Stimulated activated CD8-positive, alpha-beta memory T cell treated with anti-CD3 and anti-CD28 coated beads, Interleukin-4, amount 100 ng/mL, for 1 hour (primary cell): ENCODE data around the gene LAMA3.
A peak's percentile ranks its signal among the peaks of the same experiment; 100 is the strongest.

ENCODE experiments used
- DNase-seq, 2 donors: peaks; one replicate each; pipeline ENCODE4 v3.0.0-alpha.2; 2020; ENCODE audit warnings: low read depth in 2 of 2, low spot score in 1 of 2

The LAMA3 gene

DNA sequence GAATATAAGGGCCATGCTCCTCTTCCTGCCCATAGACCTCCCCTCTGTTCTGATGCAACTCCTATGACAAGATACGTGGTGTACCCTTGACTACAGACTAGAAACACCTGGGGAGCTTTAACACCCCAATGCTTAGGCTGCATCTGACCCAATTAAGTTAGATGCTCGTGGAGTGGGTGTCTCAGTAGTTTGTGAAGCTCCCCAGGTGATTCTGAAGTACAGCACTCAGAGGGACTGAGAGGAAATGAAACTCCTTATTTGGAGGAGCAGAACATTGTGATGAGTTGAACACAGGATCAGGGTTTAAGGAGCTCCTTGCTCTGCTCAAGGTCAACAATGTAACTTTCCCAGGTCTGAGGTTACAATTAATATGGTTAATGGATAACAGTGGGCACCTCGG is 245.0 kb downstream of the LAMA3 start:
- no peak for DNase-seq

DNA sequence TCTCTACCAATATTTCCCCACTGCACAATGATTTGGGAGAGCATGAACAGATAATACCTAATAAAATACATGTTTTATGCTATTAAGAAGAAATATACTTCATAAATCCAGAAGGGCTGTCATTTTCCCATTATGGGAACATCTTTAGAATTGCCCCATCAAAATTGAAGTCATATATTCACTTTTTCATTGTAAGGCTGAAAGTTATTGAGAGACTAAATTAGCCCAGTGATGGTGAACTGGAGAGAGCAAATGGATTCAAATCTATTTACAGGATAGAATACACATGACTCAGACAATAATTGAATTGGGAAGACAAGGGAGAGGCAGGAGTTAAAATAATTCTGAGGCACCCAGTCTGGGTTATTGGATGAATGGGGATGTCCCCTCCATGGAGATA is 245.6 kb downstream of the LAMA3 start:
- DNase-seq = no peak

DNA sequence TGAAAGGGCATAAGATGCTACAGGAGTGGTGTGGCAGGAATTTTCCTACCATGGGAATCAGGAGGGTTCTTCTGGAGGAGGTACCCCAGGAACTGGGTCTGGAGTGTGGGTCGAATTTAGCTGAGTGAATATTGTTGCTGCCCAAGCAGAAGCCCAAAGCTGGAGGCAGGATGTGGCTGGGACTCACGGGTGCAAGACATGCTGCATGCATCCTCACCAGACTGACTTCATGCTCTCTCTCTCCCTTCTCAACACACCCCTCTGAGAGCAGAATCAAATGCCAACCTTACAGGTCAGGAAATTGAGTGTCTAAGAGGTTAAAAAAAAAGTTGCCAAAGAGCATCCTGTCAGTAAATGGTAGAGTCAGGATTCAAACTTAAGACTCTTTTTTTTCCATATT is 246.6 kb downstream of the LAMA3 start:
- no peak for DNase-seq

DNA sequence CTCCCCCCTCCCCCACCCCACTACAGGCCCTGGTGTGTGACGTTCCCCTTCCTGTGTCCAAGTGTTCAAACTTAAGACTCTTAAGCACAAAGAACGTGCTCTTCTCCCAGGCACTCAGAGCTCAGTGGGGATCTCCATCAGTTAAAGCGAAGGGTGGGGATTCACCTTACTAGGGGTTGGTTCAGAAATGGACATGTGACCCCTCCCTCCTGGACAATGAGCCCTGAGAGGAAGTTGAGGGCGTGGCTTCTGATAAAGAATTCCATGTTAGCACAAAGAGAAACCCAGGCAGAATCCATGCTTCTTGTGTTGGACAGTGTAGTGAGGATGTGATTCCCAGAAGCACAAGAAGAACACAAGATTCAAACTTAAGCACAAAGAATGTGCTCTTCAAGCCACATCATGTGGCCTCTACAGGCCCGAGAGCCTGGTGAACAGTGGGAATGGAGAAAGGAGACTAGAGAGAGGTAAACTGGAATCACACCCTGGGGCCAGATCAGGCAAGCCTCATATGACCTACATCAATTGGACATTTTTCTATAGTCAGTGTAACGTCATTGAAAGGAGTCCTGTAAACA is 247.2 kb downstream of the LAMA3 start:
- DNase-seq = no peak

DNA sequence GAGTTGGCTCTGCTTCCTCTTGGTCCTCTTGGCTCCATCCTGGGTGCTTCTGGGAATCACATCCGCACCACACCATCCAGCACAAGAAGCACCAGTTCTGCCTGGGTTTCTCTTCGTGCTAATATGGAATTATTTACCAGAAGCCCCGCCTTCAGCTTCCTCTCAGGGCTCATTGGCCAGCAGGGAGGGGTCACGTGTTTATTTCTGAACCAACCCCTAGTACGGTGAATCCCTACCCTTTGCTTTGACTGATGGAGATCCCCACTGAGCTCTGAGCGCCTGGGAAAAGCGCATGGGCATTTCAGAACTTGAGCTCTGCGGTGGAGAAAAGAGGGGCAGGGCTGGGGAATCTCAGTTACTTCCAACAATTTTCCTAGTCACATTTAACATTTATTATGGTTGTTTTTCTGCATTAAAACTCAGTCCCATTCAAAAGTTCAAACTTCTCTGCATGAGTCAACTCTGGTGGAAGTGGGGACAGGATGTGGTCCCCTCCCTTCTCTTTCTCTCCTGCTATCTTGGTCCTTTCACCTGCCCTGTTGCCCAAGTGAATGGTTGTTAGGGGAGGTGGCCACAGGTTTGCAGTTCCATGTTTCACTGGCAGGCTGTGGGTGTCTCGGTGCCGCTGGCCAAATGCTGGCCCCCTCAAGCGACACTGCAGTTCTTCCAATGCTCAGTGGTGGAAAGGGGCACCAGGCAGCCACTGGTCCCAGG is 248.9 kb downstream of the LAMA3 start:
- DNase-seq = no peak

DNA sequence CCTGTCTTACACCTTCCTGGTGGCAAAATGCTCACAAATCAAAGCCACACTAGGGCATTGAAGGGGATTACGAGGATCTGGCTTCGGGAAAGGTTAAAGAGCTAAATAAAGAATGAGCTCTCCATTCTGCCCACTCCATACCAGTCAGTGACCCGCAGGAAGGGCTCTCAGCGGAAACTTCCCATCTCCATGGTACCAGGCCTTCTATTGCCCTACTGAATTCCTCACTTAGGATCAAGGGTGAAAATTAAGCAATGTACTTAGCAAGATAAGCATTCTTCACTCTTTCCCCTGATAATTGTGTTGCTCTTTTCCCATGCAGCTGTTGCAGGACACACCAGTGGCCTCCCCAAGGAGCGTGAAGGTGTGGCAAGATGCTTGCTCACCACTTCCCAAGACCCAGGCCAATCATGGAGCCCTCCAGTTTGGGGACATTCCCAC is 249.7 kb downstream of the LAMA3 start:
- no peak for DNase-seq

DNA sequence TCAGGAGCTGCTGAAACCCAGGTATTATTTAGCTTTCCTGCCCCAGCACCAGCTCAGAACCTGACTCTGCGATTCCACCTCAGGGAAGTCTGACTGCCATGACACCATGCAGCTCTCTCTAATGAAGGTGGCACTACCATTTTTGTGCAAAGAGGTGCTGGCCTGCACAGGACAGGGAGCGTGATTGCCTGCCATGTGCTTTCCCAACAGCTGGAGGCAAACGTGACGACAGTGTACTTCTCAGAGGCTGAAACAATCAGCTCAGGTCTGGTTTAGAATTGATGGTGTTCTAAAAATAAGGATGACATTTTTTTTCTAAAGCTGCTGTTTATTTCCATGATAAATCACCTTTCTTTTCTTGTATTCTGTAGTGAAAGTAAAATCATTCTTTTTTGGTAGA is 250.1 kb downstream of the LAMA3 start:
- no peak for DNase-seq

DNA sequence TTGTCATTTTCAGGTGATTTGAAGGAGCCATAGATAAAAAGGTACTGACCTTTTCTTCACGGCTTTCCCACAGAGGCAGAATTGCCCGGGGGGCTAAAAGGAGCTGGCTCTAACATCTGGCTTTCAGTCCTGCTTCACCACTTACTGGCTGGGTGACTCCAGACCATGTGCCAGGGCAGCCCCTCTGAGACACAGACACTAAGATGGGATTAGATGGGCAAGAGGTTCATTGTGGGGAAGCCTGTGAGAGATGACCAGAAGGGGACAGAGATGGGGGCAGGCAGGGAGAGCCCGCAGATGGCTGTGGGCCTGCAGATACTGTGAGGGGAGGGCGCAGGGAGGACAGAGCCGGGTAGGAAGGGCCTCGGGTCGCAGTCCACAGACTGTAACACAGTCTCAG is 250.6 kb downstream of the LAMA3 start:
- DNase-seq = no peak

DNA sequence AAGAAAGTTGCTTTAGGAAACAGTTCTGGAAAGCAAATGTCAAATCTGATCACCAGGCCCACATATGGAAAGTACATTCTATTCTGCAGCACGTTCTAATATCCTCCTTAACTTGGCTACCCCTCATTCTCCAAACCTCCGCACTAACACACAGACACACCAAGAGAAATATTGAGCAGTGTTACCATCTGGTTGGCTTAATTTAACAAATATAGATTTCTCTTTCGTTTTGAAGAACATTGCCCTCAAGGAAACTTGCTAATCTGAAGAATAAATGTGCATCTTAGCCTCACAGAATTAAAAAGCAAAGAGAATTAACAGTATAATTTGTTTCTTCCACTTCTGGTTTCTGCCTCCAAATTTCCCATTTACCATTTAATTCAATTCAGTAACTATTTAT is 252.5 kb downstream of the LAMA3 start:
- no peak for DNase-seq

DNA sequence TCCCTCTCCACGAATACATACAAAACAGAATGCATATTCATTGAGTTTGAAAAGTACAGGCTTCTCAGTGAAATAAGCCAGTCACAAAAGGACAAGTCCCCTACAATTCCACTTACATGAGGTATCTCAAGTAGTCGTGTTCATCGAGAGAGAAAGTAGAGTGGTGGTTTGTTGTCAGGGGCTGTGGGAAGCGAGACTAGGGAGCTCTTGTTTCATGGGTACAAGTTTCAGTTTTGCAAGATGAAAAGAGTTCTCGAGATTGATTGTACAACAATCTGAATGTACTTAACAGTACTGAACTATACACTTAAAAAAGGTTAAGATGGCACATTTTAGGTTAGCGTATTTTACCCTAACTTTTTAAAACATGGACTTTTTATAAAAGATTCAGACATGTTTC is 253.9 kb downstream of the LAMA3 start:
- DNase-seq = no peak

DNA sequence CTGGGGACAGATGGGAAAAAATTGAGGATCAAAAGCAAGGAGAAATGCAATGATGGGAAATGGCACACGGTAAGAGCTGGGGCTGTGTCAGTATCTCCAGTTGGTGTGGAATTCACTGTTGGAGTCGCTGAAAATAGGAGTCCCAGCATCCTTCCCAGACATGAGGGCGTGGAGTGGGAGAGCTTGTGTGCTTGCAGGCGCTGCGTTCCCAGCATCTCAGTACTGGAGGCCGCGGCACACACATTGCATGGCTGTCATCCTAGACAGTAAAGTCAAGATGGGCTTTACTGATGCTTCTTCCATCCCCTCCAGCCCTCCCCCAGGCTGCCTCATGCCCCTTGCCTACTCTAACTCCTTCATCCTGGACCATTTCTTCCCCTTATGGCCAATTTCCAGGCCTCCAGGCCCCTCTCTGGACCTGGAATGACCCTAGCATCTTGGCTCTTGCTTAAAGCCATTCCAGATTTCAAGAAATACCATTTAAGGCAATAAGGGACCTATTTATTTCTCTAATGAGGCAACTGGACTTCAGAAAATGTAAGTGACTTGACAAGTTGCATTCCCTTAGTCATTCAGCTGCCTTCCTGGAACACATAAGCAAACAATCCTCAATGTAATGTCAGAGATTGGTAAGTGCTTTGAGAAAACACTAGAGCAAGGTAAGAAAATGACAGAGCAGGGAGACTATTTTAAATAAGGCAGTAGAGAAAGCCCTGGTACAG is 254.8 kb downstream of the LAMA3 start:
- DNase-seq = no peak

DNA sequence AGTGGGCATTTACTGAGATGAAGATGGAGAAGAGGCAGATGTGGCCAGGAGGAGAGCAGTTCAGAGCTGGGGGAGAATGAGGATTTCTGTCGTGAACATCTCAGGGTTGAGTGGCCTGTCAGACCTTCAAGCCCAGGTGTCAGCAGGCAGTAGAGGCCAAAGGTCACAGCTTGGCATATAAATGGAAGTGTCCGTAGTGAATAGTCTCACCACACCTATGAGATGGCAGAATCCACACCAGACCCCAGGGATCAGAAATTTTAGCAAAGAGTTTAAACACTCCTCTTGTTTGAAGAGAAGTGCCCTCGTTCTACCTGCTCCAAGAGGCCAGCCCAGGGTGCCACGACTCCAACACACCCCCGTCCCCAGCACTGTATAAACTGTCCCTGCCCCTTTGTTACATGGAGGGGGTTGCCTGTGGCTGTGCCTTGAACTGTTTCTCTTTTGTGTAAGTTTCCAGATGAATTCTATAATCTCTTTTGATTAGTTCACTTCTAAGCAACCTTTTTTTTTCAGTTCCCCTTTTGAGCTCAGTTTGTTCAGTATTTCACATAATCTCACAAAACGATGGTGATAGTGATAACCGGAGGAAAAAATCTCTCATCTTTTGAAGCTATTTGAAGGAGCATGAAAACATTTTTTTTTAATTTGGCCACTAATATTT is 256.3 kb downstream of the LAMA3 start:
- DNase-seq = no peak

DNA sequence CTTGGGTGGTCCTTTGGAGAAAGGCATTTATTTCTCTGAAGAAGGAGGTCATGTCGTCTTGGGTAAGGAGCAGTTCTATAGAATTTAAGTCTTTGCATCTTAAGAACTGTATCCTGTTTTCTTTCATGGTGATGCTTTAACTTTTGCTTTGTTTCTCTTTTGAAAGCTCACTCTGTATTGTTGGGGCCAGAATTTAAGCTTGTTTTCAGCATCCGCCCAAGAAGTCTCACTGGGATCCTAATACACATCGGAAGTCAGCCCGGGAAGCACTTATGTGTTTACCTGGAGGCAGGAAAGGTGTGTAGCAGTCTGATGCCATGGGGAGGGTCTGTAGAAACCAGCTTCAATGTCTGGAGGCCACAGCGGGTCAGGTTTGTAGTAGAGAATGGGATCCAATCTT is 260.6 kb downstream of the LAMA3 start:
- DNase-seq = no peak

DNA sequence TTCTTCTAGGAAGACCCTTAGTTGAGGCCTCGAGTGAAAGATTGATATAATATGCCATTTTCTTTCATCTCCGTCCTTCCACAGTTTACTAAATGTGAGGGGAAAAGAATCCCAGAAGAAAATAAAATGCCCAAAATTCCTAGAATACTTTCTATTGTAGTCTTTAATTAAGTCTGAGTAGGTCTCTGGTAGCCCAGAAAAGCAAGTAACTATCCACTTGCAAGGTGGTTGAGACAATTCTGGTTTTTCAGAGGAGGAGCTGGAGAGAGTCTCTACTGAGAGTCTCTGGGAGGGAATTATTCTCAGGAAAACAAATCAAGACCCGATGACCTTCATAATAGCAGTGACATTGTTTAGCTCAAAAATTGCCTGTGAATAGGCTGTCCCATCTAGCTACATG is 261.4 kb downstream of the LAMA3 start:
- DNase-seq = no peak

DNA sequence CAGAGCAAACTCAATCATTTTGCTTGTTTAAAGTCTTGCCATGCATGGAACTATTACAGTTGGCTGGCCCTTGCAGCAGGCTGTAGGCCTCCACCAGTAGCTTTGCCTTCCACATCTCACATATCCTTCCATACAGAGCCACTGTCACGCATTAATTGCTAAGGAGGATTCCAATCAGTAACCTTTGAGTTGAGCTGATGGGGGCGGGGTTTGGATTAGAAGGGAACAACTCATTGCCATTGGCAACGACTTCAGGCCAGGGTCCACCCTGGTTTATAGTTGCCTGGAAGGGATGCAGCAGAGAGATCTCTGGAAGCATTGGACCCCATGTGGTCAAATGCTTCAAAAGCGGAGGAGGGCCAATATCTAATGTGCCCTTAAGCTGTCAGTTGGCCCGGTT is 262.0 kb downstream of the LAMA3 start:
- DNase-seq = no peak

DNA sequence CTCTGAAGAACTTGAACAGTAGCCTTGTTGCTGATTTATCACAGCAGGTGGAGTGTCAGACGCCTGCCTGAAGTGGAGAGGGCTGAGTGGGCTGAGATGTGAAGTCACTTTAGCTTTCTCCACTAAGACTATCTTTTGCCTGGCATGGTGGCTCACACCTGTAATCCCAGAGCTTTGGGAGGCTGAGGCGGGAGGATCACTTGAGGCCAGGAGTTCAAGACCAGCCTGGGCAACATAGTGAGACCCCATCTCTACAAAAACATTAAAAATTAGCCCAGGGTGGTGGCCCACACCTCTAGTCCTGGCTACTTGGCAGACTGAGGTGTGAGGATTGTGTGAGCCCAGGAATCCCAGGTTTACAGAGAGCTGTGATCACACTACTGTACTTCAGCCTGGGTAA is 264.7 kb downstream of the LAMA3 start:
- DNase-seq = no peak

DNA sequence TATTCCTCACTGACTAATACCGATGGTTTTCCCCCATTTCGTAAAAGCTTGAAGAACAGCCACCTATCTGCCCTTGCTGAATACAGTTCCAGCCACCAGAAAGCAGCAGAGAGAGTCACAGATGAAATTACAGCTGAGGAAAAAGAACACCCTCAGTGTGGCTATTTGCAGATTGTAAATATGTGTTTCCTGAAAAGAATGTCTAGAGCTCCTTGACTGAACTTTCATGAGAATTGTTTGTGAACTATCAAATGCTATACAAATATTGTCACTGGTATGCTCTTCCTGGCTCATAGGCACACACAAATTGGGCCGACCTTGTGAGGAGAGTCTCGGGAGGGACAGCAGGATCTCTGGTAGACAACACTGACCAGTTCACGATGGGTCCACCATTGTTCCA is 267.2 kb downstream of the LAMA3 start:
- no peak for DNase-seq

DNA sequence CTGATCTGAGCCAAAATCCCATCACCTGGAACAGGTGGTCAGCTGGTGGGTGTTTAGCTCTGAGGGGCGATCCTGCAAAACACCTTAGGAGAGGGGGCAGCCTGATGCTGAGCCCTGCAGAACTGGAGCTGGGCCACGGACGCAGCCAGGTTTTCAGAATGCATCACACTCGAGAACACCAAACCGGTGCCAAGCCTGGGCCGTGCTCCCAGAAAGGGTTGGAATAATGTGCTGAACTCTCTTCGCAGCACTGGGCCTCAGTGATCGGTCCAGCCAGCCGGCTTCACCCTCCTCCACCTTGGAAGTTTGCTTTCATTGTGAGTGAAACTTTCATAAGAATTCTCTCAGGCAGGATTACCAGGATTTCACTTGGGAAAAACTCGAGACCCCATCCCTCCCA is 268.8 kb downstream of the LAMA3 start:
- no peak for DNase-seq

DNA sequence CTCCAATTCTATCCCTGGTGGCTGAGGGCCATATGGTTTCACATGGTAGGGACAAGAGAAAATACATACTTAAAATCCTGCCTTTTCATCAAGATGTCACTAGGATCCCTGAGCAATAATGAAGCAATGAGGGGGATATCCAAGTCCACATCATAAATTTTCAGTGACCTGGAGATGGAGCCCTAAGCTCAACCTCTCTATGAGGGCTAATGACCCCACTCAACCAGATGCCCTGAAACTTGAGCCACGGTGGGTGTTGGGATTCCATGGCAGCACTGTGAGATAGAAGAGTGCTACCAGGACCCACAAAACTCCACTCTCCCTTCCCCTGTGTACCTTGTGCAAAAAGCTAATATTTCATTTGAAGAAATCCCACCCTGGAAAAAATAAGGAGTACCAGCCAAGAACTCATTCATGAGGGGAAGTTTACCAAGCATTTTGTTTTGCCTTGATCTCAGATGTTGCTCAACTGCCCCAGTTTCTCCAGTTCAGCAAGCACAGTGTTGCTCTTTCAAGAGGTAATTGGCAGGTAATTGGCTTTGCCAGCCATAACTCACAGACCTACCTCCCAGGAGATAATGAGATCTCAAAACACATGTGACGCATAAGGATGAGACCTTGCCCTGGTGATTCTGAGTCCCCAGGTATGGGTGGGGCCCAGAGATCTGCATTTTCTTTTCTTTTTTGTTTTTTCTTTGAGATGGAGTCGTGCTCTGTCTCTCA is 274.4 kb downstream of the LAMA3 start:
- DNase-seq = no peak

DNA sequence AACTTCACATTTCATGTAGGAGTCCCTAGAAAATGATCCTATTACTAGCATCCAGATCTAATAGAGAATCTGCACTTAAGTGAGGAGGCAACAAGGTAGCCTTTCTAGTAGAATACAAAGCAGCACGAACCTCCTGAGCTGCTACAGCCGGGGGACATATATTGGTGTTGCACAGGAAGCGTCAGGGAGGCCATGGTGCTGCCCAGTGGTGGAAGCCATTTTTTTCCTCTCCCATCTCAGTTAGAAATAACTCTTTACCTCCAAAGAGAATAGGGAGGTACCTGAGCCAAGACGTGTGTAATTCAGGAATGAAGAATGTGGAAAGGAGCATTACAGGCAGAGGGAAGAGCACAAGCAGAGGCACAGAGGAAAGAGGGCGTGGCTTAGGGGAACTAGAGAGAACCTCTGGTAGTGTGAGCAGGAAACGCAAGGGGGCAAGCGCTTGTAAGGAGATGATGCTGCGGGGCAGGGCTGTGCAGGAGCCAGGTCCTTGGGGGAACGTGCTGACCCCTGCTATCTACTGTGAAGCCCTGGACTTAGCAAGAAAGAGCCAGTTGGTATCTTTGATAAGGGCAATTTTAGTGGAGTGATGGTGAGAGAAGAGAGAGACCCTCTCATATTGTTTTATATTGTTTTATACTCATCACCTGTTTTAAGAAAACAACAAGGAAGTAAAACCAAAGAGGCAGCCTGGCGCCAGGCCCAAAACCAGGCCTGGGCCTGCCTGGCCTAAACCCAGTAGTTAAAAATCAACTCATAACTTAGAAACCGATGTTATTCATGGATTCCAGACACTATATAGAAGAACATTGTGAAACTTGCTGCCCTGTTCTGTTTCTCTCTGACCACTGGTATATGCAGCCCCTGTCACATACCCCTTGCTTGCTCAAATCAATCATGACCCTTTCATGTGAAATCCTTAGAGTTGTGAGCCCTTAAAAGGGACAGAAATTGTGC is 275.3 kb downstream of the LAMA3 start:
- peak in 1 of 2 donors; percentile 28 for DNase-seq
